Adipose tissue (tissue), 3 donors: ENCODE results near the gene ZWILCH. TPM values are rescaled to one million over a fixed set of nuclear protein-coding genes. Genes with fewer than 3 reads are reported as not detected.

ENCODE experiments used
- H3K27ac ChIP-seq: one replicate; pipeline ENCODE4 v1.5.1; 2013; ENCODE audit warnings: low read depth, low read length
- WGBS, 3 donors: extraction: QIAGEN DNeasy Blood & Tissue Kit; methylation state at CpG; one replicate each; pipeline ENCODE4 v1.1.7; 2013; 5-methylcytosine and 5-hydroxymethylcytosine counted together
- polyA plus RNA-seq, 3 donors: library from polyadenylated mRNA; stranded (reverse); fragments of 200-250 nt; gene quantifications; one replicate each; pipeline ENCODE4 v1.2.3, GENCODE V29; 2013
- donor health status: healthy with polysubstance abuse.
- donor health status: Bipolar disorder and iron deficiency.
- donor health status: healthy.

Gene ZWILCH
- polyA plus RNA-seq, 3 donors, result 1.7 to 7.3 (median 2.7) TPM

DNA sequence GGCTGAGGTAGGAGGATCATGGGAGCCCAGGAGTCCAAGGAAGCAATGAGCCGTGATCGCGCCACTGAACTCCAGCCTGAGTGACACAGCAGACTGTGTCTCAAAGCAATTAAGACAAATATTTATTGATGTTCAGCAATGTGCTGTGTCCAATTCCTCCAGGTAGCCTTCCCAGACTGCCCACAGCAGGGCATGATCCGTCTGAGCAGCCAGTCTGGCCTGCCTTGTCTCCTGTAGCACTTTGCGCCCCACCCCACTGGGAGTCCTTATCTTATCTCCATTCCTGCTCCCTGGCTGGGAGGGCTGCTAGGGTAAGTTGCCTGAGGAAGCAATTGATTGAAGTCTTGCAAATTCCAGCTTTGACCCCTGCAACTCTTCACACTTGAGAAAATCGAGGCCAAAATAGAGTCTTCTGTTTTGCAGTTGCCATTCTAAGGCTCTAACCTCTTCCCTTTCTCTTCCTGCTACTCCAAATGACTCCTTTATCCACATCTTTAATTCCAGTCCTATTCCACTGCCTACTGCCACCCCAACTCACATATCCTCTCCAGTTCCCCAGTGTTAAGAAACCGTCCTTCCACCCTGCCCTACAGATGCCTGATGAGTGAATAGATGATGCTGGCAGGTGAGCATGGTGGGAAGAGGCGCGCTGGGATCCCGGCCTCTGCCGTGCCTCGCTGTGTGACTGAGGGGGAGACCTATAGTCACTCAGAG, 87.5 kb downstream of the ZWILCH start:
- no peak overlapping the region for H3K27ac ChIP-seq
- WGBS, 3 donors, result 84 to 89% (median 88%) methylated on average over 12 of the region's 12 CpGs

DNA sequence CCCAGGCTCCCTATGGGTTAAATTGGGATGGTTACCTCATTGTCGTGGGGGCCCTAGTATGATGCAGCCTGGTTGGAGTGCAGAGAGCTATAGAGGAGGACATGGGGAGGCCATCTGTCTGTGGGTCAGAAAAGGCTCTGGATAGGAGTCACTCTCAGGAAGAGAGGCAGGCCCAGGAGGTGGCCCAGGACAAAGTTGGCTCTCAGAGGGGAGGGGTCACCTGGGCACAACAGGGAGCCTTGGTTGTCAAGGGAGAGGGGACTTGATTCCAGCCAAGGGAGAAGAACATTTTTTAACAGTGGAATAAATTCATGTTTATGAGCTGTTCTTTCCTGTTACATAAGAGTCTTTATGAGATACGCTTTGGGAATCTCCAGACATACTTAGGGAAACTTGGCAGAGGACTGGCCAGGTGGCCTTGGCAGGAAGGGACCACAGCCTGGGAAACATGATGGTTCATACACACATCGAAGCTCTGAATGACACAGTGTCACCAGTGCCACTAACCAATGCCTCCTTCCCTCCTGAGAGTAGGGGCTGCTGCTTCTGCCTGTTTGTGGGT, 88.2 kb downstream of the ZWILCH start:
- WGBS, 3 donors, result 58 to 70% (median 67%) methylated on average over 3 of the region's 3 CpGs
- no peak overlapping the region for H3K27ac ChIP-seq

DNA sequence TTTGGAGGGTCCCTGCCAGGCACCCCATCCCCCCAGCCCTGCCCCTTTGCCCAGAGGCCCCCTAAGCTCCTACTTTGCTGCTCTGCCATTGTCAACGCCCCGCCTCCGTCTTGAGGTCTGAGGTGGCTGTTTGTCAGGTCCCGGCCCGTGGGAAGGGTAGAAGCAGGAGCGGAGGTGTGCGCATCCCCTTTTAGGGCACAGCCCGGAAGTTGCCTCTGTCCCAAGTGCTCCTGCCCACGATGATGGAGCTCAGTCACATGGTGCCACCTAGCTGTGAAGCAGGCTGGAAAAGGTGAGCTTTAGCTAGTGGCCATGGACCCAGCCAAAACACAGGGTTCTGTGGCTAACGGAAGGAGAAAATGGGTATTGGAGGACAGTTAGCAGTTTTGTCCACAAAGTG, 89.2 kb downstream of the ZWILCH start:
- 78 to 87% (median 84%) methylated on average over 10 of the region's 10 CpGs for WGBS, 3 donors
- H3K27ac ChIP-seq, result no peak overlapping the region

DNA sequence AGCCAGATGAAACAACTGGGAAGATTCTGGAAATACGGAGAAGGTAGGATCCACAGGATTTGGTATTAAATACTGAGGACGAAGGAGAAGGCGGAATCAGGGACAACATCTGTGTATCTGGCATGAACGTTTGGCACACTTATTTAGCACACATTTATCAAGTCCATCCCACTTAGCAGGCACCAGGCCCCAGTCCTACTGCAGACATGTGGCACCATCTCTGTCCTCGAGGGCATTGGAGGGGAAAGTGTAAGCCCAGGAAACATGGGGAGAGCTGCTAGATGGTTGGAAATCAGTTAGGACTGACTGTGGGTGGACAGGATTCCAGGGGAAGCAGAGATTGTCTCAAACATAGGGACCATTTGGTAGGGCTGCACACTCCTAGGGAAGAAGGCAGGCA, 89.7 kb downstream of the ZWILCH start:
- 80 to 90% (median 82%) methylated on average over 5 of the region's 5 CpGs for WGBS, 3 donors
- H3K27ac ChIP-seq, result no peak overlapping the region

DNA sequence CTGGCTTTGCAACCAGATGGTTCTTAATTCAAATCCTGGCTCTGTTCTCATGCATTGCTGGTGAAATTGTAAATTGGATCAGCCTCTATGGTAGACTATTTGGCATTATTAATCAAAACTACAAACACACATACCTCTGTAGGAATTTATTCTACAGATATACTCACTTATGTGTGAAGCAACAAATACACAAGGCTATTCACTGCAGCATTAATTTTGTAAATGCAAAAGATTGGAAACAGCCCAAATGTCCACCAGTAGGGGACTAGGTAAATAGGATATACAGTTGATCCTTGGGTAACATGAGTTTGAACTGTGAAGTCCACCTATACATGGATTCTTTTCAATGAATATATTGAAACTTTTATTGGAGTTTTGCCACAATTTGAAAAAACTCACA, 90.2 kb downstream of the ZWILCH start:
- H3K27ac ChIP-seq, result no peak overlapping the region

DNA sequence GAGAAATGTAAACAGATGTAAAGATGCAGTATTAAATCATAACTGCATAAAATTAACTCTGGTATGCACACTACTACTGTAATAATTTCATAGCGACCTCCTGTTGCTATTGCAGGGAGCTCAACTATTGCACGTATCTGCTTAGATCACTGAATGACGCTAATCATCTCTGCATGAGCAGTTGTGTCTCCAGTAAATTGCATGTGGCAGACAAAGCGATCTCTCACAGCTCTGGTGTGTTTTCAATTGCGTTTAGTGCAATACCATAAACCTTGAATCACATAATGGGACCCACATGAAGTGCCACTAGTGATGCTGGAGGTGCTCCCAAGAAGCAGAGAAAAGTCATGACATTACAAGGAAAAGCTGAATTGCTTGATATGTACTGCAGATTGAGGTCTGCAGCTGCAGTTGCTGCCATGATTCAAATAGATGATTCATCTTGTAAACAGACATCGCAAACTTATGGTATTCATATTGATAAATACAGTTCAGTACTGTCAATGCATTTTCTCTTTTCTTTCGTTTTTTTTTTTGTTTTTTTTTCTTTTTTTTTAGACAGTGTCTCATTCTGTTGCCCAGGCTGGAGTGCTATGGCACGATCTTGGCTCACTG, 90.9 kb downstream of the ZWILCH start:
- no peak overlapping the region for H3K27ac ChIP-seq
- WGBS, 3 donors, result 80 to 89% (median 87%) methylated on average over 8 of the region's 8 CpGs

DNA sequence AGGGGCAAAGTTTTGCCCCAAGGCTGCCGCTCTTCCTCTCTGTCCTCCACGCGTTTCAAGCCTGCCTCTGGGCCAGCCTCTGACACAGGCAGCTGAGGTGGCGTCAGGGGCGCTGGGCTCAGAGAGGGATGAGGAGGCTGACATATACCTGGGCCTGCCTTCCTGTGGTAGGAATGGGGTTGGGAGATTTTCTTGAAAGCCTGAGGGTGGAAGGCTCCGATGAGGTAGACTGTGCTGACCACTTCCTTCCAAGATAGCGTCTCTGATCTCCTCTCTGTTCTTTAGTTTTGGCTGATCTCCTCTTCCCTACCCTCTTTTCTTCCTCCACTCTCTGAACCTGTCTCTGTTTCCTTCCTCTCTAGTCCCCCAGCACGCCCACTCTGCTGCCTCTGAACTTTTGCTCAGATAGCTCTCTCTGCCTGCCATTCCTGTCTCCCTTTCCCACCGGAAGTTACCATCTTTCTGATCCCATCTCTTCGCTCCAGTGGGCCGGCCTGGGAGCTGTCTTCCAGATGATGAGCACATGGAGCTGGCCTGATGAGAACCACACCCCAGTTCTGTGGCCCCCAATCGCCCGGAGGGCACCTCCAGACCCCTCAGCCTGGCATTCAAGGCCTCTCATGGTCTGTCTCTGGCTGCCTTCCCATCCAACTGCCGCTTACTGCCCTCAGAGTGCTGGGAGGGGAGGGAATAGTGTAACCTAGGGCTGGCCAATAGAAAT, 93.1 kb downstream of the ZWILCH start:
- no peak overlapping the region for H3K27ac ChIP-seq
- WGBS, 3 donors, result 75 to 82% (median 75%) methylated on average over 14 of the region's 14 CpGs

Other genes with a start within 250 kb of the ZWILCH start
- 10 to 100 TPM; 14.1 to 19.5 (median 19.4) TPM for gene DIS3L, start 211.8 kb upstream of the ZWILCH start, polyA plus RNA-seq
- gene TIPIN, start 148.6 kb upstream of the ZWILCH start, polyA plus RNA-seq, result 1 to 10 TPM; 2.0 to 4.6 (median 2.4) TPM
- gene MAP2K1, start 118.4 kb upstream of the ZWILCH start, polyA plus RNA-seq, result 10 to 100 TPM; 11.7 to 34.7 (median 27.7) TPM
- gene SNAPC5, start 7.6 kb upstream of the ZWILCH start, polyA plus RNA-seq, result 10 to 100 TPM; 15.4 to 34.9 (median 25.9) TPM
- 1,000 to 10,000 TPM; 2,182 to 4,121 (median 3,642) TPM for gene RPL4, start 471 bp upstream of the ZWILCH start, polyA plus RNA-seq
- not detected for gene LCTL, start 60.7 kb downstream of the ZWILCH start, polyA plus RNA-seq
- 10 to 100 TPM in 1 of 3 donors, 1 to 10 TPM in 2; 3.6 to 23.0 (median 7.4) TPM for gene SMAD6, start 196.9 kb downstream of the ZWILCH start, polyA plus RNA-seq